CD4-positive, alpha-beta T cell treated with Interleukin-2 at 100 ng/mL for 4 hours (primary cell): ENCODE results near the gene KCNQ2.

Experiments
- DNase-seq: peaks from one replicate; pipeline ENCODE4 v3.0.0-alpha.2; 2020; ENCODE audit warnings: low spot score

The KCNQ2 gene

GRCh38 chr20:63417097-63417737 lies 55.2 kb downstream of the KCNQ2 start:
- no peak for DNase-seq

- no peak for DNase-seq
Observed at GRCh38 chr20:63416631-63417030, 55.8 kb downstream of the KCNQ2 start.

- DNase-seq: no peak
Observed at GRCh38 chr20:63415647-63416391, 56.6 kb downstream of the KCNQ2 start.

DNA sequence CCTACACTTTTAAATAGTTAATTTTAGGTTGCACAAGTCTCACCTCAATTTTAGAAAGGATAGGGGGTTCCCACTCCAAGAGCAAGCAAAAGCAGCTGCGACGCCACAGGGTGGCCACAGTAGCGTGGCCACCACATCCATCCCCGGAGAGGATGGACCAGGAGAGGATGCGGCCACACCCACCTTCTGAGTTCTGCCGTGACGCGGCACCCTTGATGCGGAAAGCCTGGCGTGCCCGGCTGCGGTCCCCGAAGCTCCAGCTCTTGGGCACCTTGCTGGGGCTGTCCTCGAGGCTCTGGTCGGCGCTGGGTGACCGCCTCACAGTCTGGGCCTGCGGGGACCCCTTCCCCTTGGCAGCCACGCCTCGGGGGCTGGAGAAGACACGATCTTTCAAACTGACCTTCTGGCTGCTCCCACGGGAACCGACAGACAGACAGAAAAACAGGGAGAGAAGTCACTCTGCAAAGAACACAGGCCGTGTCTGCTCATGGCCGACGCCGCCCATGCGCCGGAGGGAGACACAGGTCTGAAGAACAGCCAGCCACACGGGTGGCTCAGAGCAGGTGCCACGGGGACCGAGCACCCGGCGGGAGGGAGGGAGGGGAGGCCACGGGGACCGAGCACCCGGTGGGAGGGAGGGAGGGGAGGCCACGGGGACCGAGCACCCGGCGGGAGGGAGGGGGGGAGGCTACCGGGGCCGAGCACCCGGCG lies 57.6 kb downstream of the KCNQ2 start:
- DNase-seq: no peak

DNA sequence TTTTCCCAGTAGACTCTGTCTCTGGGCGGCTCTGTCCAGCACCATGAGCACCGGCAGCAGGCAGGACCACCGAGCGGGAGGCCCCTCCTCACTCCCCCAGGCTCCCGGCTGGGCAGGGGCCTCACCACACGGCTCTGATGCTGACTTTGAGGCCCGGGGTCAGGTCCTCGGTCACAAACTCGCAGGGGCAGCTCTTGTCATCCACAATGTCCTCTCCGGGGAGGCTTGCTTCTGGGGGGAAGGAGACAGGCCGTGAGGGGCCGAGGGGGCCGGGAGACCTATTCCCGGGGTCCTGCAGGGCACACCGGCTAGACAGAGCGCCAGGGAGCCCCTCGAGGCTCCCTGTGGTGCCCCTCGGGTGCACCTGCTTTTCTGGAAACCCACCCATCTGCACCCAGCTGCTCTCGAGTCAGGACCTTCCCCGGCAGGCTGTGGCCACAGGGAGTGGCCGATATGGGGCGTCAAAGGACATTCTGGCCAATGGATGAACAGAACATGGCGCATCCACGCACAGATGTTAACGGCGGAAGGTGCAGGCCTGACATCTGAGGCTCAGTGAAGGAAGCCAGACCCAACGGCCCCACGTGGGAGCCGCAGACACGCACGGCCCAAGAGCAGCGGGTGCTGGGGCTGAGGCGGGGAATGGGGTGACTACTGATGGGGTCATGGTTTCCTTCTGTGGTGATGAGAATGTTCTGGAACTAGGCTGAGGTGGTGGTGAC lies 58.3 kb downstream of the KCNQ2 start:
- DNase-seq: no peak

- DNase-seq: no peak
Observed at GRCh38 chr20:63413323-63413722, 59.1 kb downstream of the KCNQ2 start.

GRCh38 chr20:63412889-63413288 lies 59.6 kb downstream of the KCNQ2 start:
- DNase-seq: no peak

DNA sequence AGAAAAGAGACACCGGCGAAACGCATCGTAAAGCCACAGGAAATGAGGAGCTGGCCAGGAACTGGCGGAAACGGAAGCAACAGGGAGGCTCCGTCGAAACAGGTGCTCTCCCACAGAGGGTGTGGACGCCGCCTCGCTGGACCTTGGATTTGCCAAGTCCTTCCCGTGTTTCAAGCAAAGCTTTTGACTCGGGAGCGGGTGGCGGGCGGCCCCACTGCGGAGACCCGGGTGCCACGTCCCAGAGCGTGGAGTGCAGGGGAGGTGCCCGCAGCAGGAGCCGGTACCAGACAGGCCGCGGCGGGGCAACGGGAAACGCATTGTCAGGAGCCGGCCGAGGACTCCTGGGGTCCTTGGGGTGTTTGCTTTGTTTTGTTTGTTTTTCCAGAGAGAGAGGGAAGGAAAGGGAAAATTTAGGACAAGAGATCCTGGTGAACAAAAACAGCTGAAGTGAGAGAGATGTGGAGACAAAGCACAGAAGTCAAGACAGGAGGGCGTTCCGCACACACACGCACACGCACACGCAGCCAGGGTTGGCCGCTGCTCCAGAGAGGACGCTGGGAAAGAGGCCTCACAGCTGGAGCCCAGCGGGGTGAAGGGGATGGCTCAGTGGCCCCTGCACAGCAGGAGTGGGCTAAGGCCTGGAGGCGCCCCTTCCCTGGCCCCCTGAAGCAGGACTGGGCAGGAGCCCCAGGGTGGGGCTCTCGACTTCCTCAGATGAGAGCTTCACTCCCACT lies 60.4 kb downstream of the KCNQ2 start:
- DNase-seq: no peak

- DNase-seq: no peak
Observed at GRCh38 chr20:63411151-63411897, 61.1 kb downstream of the KCNQ2 start.

DNA sequence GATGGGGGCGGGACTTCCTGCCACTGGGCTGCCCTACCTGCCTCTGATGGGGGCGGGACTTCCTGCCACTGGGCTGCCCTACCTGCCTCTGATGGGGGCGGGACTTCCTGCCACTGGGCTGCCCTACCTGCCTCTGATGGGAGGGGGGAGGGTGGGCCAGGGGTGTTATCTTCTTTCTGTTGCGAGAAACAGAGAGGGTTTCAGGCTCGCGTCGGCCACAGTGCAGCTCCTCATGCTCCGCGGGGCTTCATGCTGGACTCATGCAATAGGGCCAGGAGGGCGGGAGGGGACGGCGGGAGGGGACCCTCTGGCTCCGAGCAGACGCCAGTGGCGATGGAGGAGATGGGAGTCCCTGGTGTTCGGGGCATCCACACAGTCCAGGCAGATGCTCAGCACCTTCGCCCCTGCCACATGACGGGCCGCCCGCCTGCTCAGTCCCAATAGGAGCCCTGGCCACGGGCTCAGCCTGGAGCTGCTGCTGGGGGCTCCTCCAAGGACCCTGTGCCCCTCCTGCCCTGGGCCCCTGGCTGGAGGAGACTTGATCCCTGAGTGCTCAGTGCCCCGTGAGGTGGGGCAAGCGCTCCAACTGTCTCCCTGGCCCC lies 62.5 kb downstream of the KCNQ2 start:
- no peak for DNase-seq

DNA sequence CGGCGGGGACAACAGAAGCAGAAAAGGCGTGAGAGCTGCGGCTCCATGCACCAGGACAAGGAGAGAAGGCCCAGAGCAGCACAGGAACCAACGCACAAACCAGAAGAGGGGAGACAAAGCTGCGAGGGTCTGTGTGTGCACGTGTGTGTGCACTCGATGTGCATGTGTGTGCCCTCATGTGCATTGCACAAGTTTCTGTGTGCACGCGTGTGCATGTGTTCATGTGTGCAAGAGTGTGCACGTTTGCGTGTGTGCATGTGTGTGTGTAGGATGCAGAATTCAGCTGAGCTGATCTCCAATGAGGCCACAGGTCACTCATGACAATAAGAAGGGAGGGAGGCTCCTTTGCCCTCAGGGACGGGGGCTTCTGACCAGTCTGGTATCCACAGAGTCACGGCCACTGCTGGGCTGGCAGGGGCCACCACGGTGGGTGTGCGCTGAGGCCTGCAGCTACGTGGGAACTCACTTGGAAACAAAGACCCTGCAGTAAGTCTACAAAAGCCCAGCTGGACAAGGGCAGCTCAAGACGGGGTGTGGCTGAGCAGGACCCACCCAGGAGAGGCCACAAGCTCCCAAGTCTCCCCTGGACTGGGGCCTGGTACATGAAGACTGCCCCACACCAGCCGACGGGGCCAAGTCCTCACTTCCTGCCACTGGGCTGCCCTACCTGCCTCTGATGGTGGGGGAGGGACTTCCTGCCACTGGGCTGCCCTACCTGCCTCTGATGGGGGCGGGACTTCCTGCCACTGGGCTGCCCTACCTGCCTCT lies 63.2 kb downstream of the KCNQ2 start:
- no peak for DNase-seq

GRCh38 chr20:63408684-63409046 lies 63.8 kb downstream of the KCNQ2 start:
- DNase-seq: no peak

DNA sequence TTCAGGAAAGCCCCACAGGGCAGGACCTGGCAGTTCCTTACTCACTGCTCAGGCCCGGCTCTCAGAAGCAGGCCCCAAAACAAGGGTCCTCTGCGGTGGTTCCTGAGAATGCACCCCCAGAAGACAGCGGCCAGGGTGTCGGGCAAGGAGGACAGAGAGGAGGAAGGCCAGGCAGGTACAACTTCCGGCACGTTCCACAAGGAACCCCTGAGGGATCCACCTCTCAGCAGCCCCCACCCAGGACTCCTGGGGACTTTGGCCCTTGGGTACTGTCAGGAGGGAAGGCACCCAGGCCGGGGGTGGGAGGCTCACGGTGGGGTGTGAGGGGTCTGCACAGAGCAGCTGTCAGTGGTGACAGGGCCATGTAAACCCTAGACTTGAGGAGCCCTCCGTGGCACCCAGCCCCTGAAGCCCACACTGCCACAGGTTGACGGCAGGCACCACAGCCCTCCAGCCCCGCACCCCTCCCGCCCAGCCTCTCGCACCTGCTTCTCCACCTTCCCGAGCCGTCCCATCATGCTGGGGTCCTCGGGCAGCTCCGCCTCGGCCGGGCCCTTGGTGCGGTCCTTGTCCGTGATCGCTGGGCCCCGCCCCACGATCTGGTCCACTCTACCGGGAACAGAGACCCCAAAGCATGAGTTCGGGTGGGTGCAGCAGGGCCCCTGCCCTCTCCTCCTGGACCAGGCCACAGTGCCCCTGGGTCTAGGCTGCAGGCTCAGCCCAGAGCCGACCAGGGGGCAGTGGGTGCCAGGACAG lies 64.3 kb downstream of the KCNQ2 start:
- no peak for DNase-seq

DNA sequence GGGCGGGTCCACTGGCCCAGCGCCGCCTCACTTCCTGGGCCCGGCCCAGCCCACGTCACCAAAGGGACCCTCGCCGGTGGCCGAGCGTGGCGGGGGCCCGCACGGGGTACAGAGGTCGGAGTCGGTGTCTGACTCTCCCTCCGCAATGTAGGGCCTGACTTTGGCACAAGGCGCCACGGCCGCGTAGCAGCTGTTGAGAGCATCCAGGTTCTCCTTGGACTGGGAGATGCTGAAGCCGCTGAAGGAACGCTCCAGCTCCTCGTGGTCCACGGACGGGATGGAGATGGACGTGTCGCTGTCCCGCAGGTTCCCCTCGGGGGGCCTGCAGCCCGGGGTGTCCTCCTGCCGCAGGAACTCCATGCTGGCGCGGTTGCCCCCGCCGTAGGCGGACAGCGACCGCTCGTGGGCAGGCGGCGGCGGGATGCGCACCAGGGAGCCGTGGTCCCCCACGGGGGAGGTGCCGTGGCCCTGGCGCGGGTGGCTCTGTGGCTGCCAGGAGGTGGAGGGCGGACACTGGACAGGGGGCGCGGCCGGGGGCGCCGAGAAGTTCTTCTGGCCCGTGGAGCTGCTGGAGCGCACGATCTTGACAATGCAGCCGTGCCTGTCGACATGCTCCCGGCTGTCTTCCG lies 65.7 kb downstream of the KCNQ2 start:
- DNase-seq: no peak

GRCh38 chr20:63406011-63406410 lies 66.4 kb downstream of the KCNQ2 start:
- no peak for DNase-seq

DNA sequence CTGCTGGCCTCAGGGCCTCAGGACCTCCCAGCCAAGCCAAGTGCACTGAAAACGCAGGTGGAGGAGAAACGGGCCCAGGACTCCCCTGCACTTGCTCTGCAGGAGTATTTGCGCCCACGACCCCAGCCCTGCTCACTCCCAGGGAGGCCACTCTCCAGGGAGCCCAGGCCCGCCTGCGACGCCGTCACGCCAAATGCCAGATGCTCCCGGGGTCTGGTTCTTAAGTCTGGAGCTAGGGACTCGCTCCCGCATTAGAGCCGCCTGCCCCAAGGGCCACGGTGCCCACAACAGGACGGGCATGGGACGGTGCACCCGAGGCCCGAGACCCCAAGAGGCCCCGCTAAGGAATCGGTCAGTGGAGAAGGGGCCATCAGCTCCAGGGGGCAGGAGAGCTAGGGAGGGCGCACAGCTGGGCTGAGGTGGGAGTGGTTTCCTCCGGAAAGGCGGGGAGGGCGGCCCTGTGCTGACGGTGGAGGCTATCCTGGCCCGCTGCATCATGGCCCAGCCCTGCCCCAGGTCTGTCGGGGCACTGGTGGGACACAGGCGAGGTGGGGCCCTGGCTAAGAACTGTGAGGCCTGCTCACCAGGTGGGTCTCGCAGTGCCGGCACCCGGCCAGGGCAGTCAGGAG lies 67.2 kb downstream of the KCNQ2 start:
- DNase-seq: no peak

DNA sequence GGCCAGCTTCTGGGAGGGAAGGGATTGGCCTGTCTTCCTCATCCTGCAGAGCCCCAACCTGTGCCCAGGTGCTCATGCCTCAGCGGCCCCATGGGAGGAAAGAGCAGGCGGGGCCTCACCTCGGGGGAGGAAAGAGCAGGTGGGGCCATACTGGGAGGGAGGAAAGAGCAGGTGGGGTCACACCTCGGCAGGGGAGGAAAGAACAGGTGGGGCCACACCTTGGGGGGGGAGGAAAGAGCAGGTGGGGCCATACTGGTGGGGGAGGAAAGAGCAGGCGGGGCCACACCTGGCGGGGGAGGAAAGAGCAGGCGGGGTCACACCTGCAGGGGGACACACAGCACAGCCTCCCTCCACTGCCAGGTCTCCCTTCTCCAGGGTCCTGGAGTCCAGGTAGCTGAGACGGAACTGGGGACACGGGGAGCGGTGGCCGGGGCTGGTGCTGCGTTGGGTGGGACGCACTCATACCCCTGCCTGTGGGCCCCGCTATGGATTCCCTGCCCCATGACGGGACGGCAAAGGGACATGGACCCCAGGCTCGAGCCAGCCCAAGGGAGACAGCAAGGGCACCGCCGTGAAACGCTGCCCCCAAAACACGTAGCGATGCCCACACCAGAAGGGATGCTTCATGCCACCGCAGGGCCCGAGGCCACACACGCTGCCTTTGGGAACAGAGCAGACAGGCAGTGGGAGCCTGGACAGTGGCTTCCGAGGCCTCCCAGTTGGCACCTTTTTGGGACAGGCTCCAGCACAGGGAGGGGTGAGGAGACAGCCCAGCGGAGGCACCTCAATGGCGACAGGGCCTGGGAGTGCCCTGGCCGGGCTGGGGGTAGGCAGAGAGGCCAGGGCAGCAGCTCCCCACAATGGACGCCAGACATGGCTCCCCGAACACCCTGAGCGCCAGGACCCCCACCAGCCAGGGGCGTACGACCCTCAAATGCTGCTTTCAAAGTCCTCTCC lies 68.0 kb downstream of the KCNQ2 start:
- DNase-seq: no peak
